HFFc6 (cell line): Measurements from ENCODE around the gene PLPP1. TPM values are rescaled to one million over a fixed set of nuclear protein-coding genes. Genes with fewer than 3 reads are reported as not detected.

Experiments
- DNase-seq: peaks from one replicate; pipeline ENCODE4 v3.0.0-alpha.2; 2018
- H3K27ac Mint-ChIP-seq: 2 replicates; pipeline ENCODE4 v1.8.0; 2020; ENCODE audit warnings: mild to moderate bottlenecking, mixed read lengths
- H3K27me3 Mint-ChIP-seq: 2 replicates; pipeline ENCODE4 v1.8.0; 2021; ENCODE audit warnings: mild to moderate bottlenecking, moderate library complexity, mixed read lengths; ENCODE audit not compliant: insufficient read depth
- H3K36me3 Mint-ChIP-seq: 2 replicates; pipeline ENCODE4 v1.8.0; 2021; ENCODE audit warnings: low read depth, mixed read lengths
- H3K4me1 Mint-ChIP-seq: 2 replicates; pipeline ENCODE4 v1.8.0; 2020; ENCODE audit warnings: low read depth, mixed read lengths
- H3K4me3 Mint-ChIP-seq: 2 replicates; pipeline ENCODE4 v1.8.0; 2020; ENCODE audit warnings: mild to moderate bottlenecking, moderate library complexity, mixed read lengths
- H3K9me3 Mint-ChIP-seq: 2 replicates; pipeline ENCODE4 v1.8.0; 2020; ENCODE audit warnings: mild to moderate bottlenecking, mixed read lengths
- CTCF ChIP-seq: fragments of 200-600 bp; sonication (generic); IDR thresholded peaks from 2 replicates; pipeline ENCODE4 v1.5.0; 2021; ENCODE audit warnings: antibody characterized with exemption, mild to moderate bottlenecking
- total RNA-seq, 6 experiments: library from RNA; stranded (reverse); fragmentation: NEBNext Ultra II Directional; extraction: Animal tissue kit (Norgen Biotek cat#: 25700); gene quantifications; 2 replicates in 1 of 6; 3 replicates in 5 of 6; pipeline ENCODE4 v1.2.3, GENCODE V29; 2021

PLPP1 gene
- total RNA-seq, 6 experiments from 2014 or later = 20.4 to 28.0 (median 23.3) TPM

GRCh38 chr5:55577353-55578060 is 42.7 kb upstream of the PLPP1 start:
- no peak overlapping the region for H3K4me3 Mint-ChIP-seq
- no peak for TF ChIP-seq CTCF
- no peaks in the 10 kb centered on the region for H3K36me3 Mint-ChIP-seq
- no peak overlapping the region for H3K27ac Mint-ChIP-seq
- H3K27me3 Mint-ChIP-seq = peaks cover 7% of the 10 kb centered on the region
- no peaks in the 10 kb centered on the region for H3K9me3 Mint-ChIP-seq
- 0 out of 2 replicates have a peak, but pooled peaks cover 6% of the 10 kb centered on the region for H3K4me1 Mint-ChIP-seq
- DNase-seq = no peak

GRCh38 chr5:55576661-55577060 is 41.9 kb upstream of the PLPP1 start:
- no peak for DNase-seq
- H3K27me3 Mint-ChIP-seq = peaks cover 7% of the 10 kb centered on the region
- H3K4me3 Mint-ChIP-seq = no peak overlapping the region
- H3K4me1 Mint-ChIP-seq = 0 out of 2 replicates have a peak, but pooled peaks cover 6% of the 10 kb centered on the region
- no peaks in the 10 kb centered on the region for H3K9me3 Mint-ChIP-seq
- no peaks in the 10 kb centered on the region for H3K36me3 Mint-ChIP-seq
- no peak overlapping the region for H3K27ac Mint-ChIP-seq
- TF ChIP-seq CTCF = no peak

- Mint-ChIP-seq H3K9me3 (no peaks in the 10 kb centered on the region), H3K36me3 (no peaks in the 10 kb centered on the region), H3K27me3 (peaks cover 7% of the 10 kb centered on the region), H3K4me3 (no peak overlapping the region), H3K4me1 (0 out of 2 replicates have a peak, but pooled peaks cover 6% of the 10 kb centered on the region), H3K27ac (no peak overlapping the region)
- TF ChIP-seq CTCF = no peak
- DNase-seq = no peak
These were observed 41.2 kb upstream of the PLPP1 start for GRCh38 chr5:55575815-55576583.

- Mint-ChIP-seq H3K4me1 (peaks cover 17% of the 10 kb centered on the region), H3K4me3 (no peak overlapping the region), H3K27ac (no peak overlapping the region), H3K9me3 (no peaks in the 10 kb centered on the region), H3K36me3 (no peaks in the 10 kb centered on the region), H3K27me3 (peaks cover 3% of the 10 kb centered on the region)
- no peak for TF ChIP-seq CTCF
- DNase-seq = no peak
These were observed 37.8 kb upstream of the PLPP1 start for GRCh38 chr5:55572600-55572999.

- H3K9me3 Mint-ChIP-seq = no peaks in the 10 kb centered on the region
- no peak overlapping the region for H3K27ac Mint-ChIP-seq
- H3K27me3 Mint-ChIP-seq = no peaks in the 10 kb centered on the region
- no peak for TF ChIP-seq CTCF
- DNase-seq = no peak
- no peaks in the 10 kb centered on the region for H3K36me3 Mint-ChIP-seq
- no peak overlapping the region for H3K4me3 Mint-ChIP-seq
- H3K4me1 Mint-ChIP-seq = peaks cover 17% of the 10 kb centered on the region
These were observed 37.3 kb upstream of the PLPP1 start for GRCh38 chr5:55572020-55572419.
